ENCODE data around the gene TBC1D20. TPM values are rescaled to one million over a fixed set of nuclear protein-coding genes. Genes with fewer than 3 reads are reported as not detected.

TBC1D20 gene
- total RNA-seq, 1 donor: 34.4 TPM

GRCh38 chr20:417801-418342 lies 44.5 kb downstream of the TBC1D20 start:
- TF ChIP-seq CTCF (IDR thresholded peaks at IDR 0.05; ENCODE audit: insufficient read depth, low read length): no peak
- no peak overlapping the region for H3K4me3 ChIP-seq (ENCODE audit: low read depth, low read length)
- no peak for DNase-seq (ENCODE audit: low read depth)

GRCh38 chr20:416950-417800 lies 45.2 kb downstream of the TBC1D20 start:
- no peak overlapping the region for H3K4me3 ChIP-seq (ENCODE audit: low read depth, low read length)
- no peak for TF ChIP-seq CTCF (IDR thresholded peaks at IDR 0.05; ENCODE audit: insufficient read depth, low read length)
- no peak for DNase-seq (ENCODE audit: low read depth)

GRCh38 chr20:415820-416322 lies 46.5 kb downstream of the TBC1D20 start:
- no peak for DNase-seq (ENCODE audit: low read depth)
- H3K4me3 ChIP-seq (ENCODE audit: low read depth, low read length): no peak overlapping the region
- TF ChIP-seq CTCF (IDR thresholded peaks at IDR 0.05; ENCODE audit: insufficient read depth, low read length): no peak

- no peak for DNase-seq (ENCODE audit: low read depth)
- H3K4me3 ChIP-seq (ENCODE audit: low read depth, low read length): no peak overlapping the region
- no peak for TF ChIP-seq CTCF (IDR thresholded peaks at IDR 0.05; ENCODE audit: insufficient read depth, low read length)
Observed at GRCh38 chr20:414161-414560, 48.2 kb downstream of the TBC1D20 start.

- no peak for DNase-seq (ENCODE audit: low read depth)
- no peak for TF ChIP-seq CTCF (IDR thresholded peaks at IDR 0.05; ENCODE audit: insufficient read depth, low read length)
Observed at GRCh38 chr20:412081-412480, 50.3 kb downstream of the TBC1D20 start.

GRCh38 chr20:409697-410559 lies 52.4 kb downstream of the TBC1D20 start:
- H3K4me3 ChIP-seq (ENCODE audit: low read depth, low read length): peak overlapping the region; percentile 97
- TF ChIP-seq CTCF (IDR thresholded peaks at IDR 0.05; ENCODE audit: insufficient read depth, low read length): no peak
- DNase-seq (ENCODE audit: low read depth): no peak

More at GRCh38 chr20:412081-412480, 50.3 kb downstream of the TBC1D20 start:
- H3K4me3 ChIP-seq (ENCODE audit: low read depth, low read length): no peak overlapping the region

Measured in fibroblast of the aortic adventitia (primary cell).